ENCODE results near the gene RHOF.

- no peak for TF ChIP-seq MAX (IDR thresholded peaks at IDR 0.05)
- TF ChIP-seq RFX5 (IDR thresholded peaks at IDR 0.05; ENCODE audit: borderline replicate concordance, low read depth, low read length), result no peak
- TF ChIP-seq CTCF (IDR thresholded peaks at IDR 0.05; ENCODE audit: control extremely low read depth in 1 of 3, insufficient read depth in 1 of 3, low read depth in 1 of 3, low read length in 3 of 3), result no peak
- TF ChIP-seq YY1 (IDR thresholded peaks at IDR 0.05; ENCODE audit: low read depth, low read length), result no peak
Measured at GRCh38 chr12:121808623-121809022, 15.1 kb upstream of the RHOF start.
